Activated gamma-delta T cell (primary cell): Measurements from ENCODE around the gene PTGDR2.

ENCODE experiments used
- DNase-seq: peaks from one replicate; lab custom pipeline; 2025; lab: John Stamatoyannopoulos, UW

The PTGDR2 gene

DNA sequence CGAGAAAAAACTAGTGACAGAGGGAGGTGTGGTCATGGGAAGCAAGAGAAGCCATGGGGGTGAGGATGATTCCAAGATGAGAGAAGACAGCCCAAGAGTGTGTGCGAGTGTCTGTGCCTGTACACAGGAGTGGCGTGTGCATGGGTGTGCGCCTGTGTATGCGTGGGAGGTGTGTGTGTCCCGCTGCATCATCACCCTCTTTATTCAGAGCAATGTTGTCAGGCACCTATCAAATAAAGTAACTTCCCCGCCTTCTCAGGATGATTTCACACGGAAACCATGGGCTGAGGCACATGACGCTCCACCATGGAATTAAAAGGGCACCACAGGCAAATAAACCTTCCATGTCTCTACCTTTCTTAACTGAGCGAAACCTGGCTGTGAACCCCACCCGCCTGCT lies 46.1 kb downstream of the PTGDR2 start:
- DNase-seq: no peak

DNA sequence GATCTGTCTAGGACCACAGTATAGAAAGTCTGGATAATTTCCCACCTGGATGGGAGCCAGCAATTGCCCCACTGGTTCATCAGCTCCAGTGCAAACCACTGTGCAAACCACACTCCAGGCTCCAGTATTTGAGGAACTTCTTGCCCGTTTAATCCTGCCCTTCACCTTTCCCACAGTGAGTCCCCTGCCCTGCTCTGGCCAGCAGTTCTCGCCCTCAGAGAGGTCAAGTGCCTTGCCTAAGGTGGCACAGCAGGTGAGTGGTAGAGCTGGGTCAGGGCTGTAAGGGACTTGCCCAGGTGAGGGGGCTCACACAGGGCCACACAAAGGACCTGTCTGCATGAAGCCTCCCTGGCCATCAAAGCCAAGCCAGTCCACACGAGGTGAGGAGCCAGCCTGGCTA lies 46.5 kb downstream of the PTGDR2 start:
- no peak for DNase-seq

DNA sequence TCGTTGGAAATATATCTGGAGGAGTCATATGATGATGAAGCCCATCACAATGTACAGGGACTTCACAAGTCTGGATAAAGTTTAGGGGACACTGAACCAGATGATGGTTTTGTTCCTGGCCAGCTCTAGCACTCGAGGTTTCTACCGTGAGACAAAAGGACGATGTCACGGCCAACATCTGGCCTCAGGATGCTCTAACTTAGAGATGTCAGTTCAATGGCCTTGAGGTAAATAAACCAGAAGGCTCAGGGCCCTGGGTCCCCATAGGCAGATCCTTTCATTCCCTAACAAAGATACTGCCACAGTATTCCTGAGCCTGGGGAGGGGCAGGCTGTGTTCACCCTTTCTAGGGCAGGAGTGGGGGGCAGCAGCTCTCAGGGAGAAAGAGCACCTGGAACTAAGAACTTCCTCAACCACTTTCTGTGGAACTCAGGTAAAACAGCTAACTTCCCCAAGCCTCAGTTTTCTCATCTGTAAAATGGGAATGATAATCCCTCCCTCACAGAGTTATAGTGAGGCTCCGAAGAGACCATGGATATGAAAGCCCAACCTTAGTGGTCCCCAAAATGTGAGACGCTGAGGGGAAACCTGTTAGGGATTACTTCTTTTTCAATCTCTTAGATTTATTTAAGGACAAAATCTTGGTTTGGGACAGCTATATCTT lies 52.3 kb downstream of the PTGDR2 start:
- DNase-seq: no peak

DNA sequence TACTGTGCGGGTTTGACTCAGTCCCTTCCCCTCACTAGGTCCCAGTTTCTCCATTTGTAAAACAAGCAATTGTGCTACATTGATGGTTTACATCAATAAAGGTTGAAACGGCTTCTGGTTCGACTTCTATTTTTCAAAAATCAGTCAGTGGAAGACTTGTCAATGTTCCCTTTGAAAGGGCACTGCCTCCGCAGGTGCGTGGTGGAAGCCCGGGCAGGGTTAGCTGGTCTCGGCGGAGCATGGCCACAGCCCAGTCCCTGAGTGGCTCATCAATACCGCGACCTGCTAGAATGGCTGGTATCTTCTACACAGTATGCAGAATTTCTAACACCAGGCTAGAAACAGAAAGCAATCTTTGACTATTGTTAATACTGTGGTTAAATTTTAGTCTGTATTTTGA lies 54.6 kb downstream of the PTGDR2 start:
- no peak for DNase-seq
